MCF 10A (cell line): ENCODE results near the gene GPR68. TPM values are rescaled to one million over a fixed set of nuclear protein-coding genes. Genes with fewer than 3 reads are reported as not detected.
A peak's percentile ranks its signal among the peaks of the same experiment; 100 is the strongest.

Experiments used
- BruUV-seq: library from RNA; stranded (reverse); fragments of 400-500 nt; replicated peaks from 2 replicates; lab custom pipeline; 2021; lab: Mats Ljungman, UMichigan
- CTCF ChIA-PET: fragments of 300-600 bp; sonication (Branson Sonifier 250); formaldehyde crosslinking; extraction: SDS; loops from one replicate; lab custom pipeline; 2021; ENCODE audit warnings: antibody characterized with exemption, inconsistent platforms; lab: Yijun Ruan, JAX
- POLR2A ChIA-PET: fragments of 300-600, 350-650 bp; sonication (Branson Sonifier 250); formaldehyde crosslinking; extraction: SDS; loops from one replicate; lab custom pipeline; 2020; ENCODE audit warnings: antibody characterized with exemption, inconsistent platforms; lab: Yijun Ruan, JAX
- DNase-seq: peaks from one replicate; pipeline ENCODE4 v3.0.0-alpha.2; 2018; ENCODE audit not compliant: unreplicated experiment
- H3K27ac Mint-ChIP-seq: one replicate; pipeline ENCODE4 v1.8.0; 2022; ENCODE audit warnings: mild to moderate bottlenecking, low read depth, mixed read lengths; ENCODE audit not compliant: unreplicated experiment
- H3K27me3 Mint-ChIP-seq: one replicate; pipeline ENCODE4 v1.8.0; 2022; ENCODE audit warnings: mixed read lengths; ENCODE audit not compliant: insufficient read depth, unreplicated experiment
- H3K36me3 Mint-ChIP-seq: one replicate; pipeline ENCODE4 v1.8.0; 2022; ENCODE audit warnings: mild to moderate bottlenecking, moderate library complexity, mixed read lengths; ENCODE audit not compliant: insufficient read depth, unreplicated experiment
- H3K4me1 Mint-ChIP-seq: one replicate; pipeline ENCODE4 v1.8.0; 2022; ENCODE audit warnings: mixed read lengths; ENCODE audit not compliant: insufficient read depth, unreplicated experiment
- H3K4me3 Mint-ChIP-seq: one replicate; pipeline ENCODE4 v1.8.0; 2022; ENCODE audit warnings: mild to moderate bottlenecking, moderate library complexity, mixed read lengths; ENCODE audit not compliant: unreplicated experiment
- H3K9me3 Mint-ChIP-seq: one replicate; pipeline ENCODE4 v1.8.0; 2022; ENCODE audit warnings: mixed read lengths; ENCODE audit not compliant: unreplicated experiment
- intact Hi-C: fragments of 100-400 bp; cut with micrococcal nuclease; formaldehyde crosslinking; loops from 2 replicates; pipeline ENCODE4 v1.14.1; 2022
- total RNA-seq: library from RNA; stranded (reverse); gene quantifications from 2 replicates; pipeline ENCODE4 v1.2.3, GENCODE V29; 2022
- TF ChIP-seq, protein P1 (sequence below): fragments of 200-600 bp; IDR thresholded peaks from one replicate; pipeline ENCODE4 v1.8.0; 2022; ENCODE audit warnings: antibody characterized with exemption, mild to moderate bottlenecking; ENCODE audit not compliant: unreplicated experiment

Gene GPR68
- total RNA-seq, 1 experiment from 2014 or later: 0.14 TPM

DNA sequence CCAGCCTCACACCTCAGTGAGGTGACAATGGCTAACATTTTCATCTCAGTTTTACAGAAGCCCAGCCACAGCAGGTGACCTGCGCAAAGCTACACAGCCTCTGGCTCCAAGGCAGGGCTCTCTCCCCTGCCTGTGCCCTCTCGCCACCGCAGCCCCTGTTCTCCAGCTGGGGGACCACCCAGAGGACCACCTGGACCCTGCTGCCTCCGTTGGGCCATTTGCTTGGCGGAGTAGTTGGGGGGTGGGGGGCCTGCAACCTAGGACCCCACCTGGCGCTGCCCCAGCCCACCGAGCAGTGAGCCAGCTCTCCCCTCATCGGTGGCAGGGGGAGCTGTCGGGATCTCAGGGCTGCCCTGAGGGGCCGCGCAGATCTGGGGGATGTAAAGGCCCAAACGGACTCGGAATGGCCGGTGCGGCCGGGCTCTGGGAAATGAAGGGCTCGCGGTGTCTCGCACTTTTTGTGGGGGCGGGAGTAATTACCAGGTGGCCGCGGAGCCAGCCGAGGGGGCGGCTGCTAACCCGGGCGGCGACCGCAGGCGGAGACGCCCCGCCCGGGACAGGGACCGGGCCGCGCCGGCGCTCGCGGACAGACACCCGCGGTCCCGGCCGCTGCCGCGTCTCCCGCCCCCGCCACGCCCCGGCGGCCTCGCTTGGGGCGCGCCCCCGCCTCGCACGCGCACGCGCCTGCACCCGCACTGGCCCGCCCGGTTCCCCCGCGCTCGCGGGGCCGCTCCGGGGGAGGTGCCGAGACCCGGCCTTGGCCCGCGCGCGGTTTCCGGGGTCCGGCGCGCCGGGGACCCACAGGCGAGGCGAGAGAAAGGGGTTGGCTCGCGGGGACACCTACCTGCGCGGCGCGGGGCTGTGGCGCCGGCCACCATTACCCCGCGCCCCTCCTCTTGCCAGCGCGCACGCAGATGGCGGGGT lies 8.6 kb upstream of the GPR68 start:
- intact Hi-C loops: no loop called here
- Mint-ChIP-seq H3K9me3 (no peaks in the 10 kb centered on the region), H3K36me3 (no peaks in the 10 kb centered on the region), H3K4me3 (peak overlapping the region; percentile 60), H3K4me1 (peaks cover 12% of the 10 kb centered on the region), H3K27ac (no peak overlapping the region), H3K27me3 (no peaks in the 10 kb centered on the region)
- BruUV-seq: no TSS peak
- TF ChIP-seq, protein P1, sequence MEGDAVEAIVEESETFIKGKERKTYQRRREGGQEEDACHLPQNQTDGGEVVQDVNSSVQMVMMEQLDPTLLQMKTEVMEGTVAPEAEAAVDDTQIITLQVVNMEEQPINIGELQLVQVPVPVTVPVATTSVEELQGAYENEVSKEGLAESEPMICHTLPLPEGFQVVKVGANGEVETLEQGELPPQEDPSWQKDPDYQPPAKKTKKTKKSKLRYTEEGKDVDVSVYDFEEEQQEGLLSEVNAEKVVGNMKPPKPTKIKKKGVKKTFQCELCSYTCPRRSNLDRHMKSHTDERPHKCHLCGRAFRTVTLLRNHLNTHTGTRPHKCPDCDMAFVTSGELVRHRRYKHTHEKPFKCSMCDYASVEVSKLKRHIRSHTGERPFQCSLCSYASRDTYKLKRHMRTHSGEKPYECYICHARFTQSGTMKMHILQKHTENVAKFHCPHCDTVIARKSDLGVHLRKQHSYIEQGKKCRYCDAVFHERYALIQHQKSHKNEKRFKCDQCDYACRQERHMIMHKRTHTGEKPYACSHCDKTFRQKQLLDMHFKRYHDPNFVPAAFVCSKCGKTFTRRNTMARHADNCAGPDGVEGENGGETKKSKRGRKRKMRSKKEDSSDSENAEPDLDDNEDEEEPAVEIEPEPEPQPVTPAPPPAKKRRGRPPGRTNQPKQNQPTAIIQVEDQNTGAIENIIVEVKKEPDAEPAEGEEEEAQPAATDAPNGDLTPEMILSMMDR: no peak
- ChIA-PET POLR2A (no interaction called here), CTCF (interaction anchor here (0.6 to 1.6 kb wide), 3 partner anchors 10 to 76 kb away, joined by 3 to 5 read pairs (median 4); no protein-coding TSS in a partner anchor)
- no peak for DNase-seq

DNA sequence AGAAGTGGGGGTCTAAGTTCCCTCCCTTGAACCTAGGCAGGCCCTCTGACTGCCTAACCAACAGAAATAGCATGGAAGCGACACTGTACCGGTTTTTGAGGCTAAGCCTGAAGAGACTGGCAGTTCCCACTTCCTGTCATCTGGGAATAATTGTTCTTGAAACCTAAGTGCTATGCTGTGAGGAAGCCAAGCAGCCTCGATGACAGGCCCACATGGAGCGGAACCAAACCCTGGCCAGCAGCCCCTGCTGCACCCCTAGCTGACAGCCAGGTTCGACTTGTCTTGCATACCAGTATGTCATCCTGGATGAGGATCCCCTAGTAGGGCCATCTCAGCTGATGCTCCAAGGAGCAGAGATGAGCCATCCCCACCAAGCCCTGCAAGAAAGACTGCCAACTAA lies 6.4 kb upstream of the GPR68 start:
- BruUV-seq: no TSS peak
- ChIA-PET POLR2A (interaction anchor here (1.2 kb wide), 1 partner anchor 8 kb away, joined by 6 read pairs; no protein-coding TSS in a partner anchor), CTCF (no interaction called here)
- Mint-ChIP-seq H3K27ac (peak overlapping the region; percentile 67), H3K4me3 (no peak overlapping the region), H3K9me3 (no peaks in the 10 kb centered on the region), H3K36me3 (no peaks in the 10 kb centered on the region), H3K4me1 (no peaks in the 10 kb centered on the region), H3K27me3 (no peaks in the 10 kb centered on the region)
- TF ChIP-seq, protein P1: no peak
- no peak for DNase-seq
- intact Hi-C loops: no loop called here

GRCh38 chr14:91249841-91250616 lies 5.5 kb upstream of the GPR68 start:
- Mint-ChIP-seq H3K27ac (peak overlapping the region; percentile 67), H3K4me1 (no peaks in the 10 kb centered on the region), H3K4me3 (no peak overlapping the region), H3K27me3 (no peaks in the 10 kb centered on the region), H3K36me3 (no peaks in the 10 kb centered on the region), H3K9me3 (no peaks in the 10 kb centered on the region)
- TF ChIP-seq, protein P1: no peak
- ChIA-PET POLR2A (interaction anchor here (0.6 to 1.2 kb wide), 3 partner anchors 8 to 45 kb away, joined by 3 to 6 read pairs (median 3); no protein-coding TSS in a partner anchor), CTCF (interaction anchor here (0.5 kb wide), 1 partner anchor 33 kb away, joined by 3 read pairs; no protein-coding TSS in a partner anchor)
- BruUV-seq: no TSS peak
- intact Hi-C loops: no loop called here
- no peak for DNase-seq
